Measurements from ENCODE around the gene OR51I1.

Gene OR51I1

DNA sequence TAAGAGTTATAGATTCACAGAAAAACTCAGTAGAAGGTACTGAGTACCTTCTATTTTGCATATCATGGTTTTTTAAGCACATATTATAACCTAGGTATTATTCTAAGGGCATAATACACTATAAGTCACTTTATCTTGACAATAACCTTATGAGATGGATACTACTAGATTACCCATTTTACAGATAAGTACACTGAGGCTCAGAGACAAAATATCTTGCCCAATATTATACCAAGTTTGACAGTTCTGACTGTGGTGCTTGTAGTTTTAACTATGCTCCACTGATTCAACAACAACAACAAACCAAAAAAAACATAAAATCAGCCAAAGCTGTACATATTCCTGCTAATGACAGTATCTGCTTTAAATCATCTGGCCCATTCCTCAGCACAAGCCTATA lies 47.2 kb downstream of the OR51I1 start:
- in situ Hi-C loops (cut with HindIII; ENCODE audit: low pct_ligation_motif_present, low pct_unique_long_range_greater_than_20kb, low sequenced_read_pairs) = no loop called here
- DNase-seq = no peak

Measured in ACHN (cell line).